H4 (cell line): Measurements from ENCODE around the gene C16orf96. TPM values are rescaled to one million over a fixed set of nuclear protein-coding genes. Genes with fewer than 3 reads are reported as not detected.
A peak's percentile ranks its signal among the peaks of the same experiment; 100 is the strongest.

ENCODE experiments used
- DNase-seq: peaks from one replicate; pipeline ENCODE4 v3.0.0-alpha.2; 2015; ENCODE audit warnings: low spot score
- total RNA-seq: library from RNA; depleted of rRNA; stranded (reverse); fragments of >200 nt; shearing (Covaris generic); gene quantifications from 2 replicates; pipeline ENCODE4 v1.2.3, GENCODE V29; 2014; rRNA removed

C16orf96 gene
- not detected in 2 replicates for total RNA-seq

DNA sequence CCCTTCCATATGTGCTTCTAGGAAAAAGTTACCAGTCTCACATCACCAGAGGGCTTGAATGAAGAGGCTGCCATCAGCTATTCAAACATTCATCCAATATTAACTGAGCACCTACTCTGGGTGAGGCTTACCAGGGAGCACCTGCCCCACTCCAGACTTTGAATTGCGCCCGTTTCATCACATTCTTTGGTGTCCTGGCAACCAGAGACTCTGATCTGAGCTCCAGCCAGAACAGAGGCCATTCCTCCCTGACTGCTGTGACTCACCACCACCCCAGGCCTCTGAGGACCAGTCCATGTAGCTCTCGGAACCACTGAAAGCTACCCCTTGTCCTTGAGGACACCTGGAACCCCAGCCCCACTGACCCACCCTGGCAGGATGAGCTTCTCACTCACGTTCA is at the start of gene C16orf96:
C16orf96 (plus strand) TSS at position 229 of the 400 bp plus-strand sequence; CDS start at position 379, 150 bp downstream.
- DNase-seq = no peak

DNA sequence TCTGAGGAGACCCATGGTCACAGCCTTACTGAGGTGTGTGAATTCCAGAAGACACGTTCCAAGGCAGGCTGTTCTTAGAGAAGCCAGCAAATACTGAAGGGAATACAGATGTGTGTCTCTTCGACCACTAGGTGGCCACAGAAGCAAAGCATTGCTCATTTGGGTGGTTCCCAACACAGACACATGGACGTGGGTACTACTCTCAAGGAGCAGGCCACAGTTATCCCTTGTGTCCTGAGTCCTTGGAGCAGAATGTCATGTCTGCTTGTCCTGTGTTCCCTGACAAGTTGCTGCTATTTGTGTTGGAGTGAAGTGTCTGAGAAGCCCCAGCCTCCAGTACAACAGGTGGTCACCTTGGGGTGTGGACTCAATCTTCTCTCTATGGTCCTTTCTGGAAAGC is 49.7 kb upstream of the C16orf96 start:
- peak; percentile 70 for DNase-seq

DNA sequence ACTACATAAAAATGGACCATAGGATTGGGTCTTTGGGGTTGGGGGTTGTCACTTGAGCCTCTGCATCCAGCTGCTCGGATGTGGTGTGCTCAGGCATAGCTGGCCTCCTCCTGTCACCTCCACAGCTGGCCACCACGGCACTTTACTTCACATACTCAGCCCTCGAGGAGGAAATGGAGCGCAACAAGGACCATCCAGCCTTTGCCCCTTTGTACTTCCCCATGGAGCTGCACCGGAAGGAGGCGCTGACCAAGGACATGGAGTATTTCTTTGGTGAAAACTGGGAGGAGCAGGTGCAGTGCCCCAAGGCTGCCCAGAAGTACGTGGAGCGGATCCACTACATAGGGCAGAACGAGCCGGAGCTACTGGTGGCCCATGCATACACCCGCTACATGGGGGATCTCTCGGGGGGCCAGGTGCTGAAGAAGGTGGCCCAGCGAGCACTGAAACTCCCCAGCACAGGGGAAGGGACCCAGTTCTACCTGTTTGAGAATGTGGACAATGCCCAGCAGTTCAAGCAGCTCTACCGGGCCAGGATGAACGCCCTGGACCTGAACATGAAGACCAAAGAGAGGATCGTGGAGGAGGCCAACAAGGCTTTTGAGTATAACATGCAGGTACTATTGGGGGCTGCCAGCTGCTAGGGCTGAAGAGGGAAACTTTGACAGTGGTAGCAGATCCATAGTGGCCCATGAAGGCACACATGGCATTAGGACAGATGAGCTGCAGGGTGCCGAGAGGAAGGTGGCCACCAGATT is 48.4 kb upstream of the C16orf96 start:
- DNase-seq = no peak

DNA sequence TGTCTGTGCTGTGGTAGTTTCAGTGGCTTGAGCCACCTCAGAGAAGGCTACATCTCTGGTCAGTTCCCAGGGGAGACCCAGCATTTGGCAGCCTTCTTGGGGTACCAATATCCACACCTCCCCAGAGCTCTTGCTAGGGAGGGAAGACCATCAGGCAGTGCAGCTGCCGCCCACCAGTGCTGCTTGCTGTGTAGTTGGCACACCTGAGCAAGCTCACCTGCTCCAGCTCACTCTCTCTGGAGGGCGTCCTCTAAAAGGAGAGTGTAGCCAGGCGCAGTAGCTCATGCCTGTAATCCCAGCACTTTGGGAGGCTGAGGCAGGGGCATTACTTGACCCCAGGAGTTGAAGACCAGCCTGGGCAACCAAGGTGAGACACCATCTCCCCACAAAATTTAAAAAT is 47.3 kb upstream of the C16orf96 start:
- no peak for DNase-seq

DNA sequence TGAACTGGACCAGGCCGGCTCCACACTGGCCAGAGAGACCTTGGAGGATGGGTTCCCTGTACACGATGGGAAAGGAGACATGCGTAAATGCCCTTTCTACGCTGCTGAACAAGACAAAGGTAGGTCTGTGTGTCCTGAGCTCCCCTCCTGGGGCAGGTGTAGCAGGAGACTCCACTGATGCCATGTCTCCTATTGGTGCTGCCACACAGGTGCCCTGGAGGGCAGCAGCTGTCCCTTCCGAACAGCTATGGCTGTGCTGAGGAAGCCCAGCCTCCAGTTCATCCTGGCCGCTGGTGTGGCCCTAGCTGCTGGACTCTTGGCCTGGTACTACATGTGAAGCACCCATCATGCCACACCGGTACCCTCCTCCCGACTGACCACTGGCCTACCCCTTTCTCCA is 46.7 kb upstream of the C16orf96 start:
- DNase-seq = no peak

DNA sequence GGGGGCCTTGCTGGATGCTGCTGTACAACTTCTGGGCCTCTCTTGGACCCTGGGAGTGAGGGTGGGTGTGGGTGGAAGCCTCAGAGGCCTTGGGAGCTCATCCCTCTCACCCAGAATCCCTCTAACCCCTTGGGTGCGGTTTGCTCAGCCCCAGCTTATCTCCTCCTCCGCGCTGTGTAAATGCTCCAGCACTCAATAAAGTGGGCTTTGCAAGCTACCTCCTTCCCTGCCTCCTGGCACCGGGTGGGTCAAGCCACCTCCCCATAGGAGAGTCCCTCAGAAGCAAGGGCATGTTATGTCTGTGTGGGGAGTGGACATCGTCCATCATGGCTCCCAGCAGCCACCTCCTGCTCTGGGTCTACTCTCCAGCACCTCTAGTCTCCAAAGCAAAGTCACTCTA is 46.0 kb upstream of the C16orf96 start:
- DNase-seq = no peak

DNA sequence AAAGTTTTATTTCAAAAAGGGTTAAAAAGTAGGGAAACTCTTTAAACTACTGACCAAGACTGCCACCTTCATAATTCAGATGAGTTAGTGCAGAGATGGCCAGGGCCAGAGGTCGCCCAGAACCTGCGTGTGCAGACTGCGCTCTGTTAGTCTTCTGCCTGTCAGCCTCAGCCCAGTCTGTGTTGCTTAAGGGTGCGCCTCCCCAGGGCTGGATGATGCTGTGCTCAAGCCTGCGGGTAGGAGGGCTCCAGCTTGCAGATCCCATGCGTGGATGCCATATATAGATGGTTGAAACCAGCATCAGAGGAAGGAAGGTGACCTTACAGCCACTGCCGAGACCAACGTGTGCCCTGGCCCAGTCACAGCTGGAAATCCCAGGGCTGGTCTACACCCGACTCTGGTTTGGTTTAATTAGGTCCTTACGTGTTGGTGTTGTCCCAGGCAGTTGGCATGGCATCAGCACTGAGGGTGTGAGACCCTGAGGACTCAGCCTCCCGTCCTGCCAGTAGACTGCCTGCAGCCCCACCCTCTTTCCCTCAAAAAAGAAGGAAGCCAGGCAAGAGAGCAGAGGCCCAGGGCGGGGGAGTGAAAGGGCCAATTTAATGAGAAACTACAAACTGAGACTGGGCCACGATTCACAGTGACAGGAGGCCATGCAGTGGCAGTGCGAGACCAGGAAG is 45.3 kb upstream of the C16orf96 start:
- no peak for DNase-seq

DNA sequence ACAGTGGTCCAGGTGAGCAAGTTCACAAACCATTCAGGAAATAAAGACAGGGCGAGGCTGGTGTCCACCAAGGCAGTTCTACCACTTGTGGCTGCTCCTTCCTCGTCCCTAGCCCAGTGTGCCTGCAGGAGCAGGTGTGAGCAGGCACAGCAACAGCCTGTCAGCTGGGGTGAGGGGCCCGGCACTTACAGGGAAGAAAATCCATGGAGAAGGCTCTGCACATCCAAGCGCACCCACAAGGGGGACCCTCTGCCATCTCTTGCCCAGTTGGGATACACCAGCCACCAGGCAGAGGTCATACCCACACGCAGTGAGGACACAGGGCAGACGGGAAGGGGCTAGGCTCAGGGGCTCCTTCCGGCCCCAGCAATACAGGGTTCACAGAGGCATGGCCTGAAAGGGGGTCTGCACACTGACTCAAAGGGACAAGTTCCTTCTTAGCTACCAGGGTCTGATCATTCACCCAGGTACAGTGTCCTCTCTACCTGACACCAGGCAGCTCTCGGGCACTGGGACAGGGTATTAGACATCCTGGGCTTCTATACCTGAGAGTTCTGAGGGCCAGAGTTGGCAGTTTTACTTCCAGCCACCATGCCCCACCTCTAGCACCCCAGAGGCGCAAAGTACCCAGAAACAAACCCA is 44.6 kb upstream of the C16orf96 start:
- DNase-seq = no peak

DNA sequence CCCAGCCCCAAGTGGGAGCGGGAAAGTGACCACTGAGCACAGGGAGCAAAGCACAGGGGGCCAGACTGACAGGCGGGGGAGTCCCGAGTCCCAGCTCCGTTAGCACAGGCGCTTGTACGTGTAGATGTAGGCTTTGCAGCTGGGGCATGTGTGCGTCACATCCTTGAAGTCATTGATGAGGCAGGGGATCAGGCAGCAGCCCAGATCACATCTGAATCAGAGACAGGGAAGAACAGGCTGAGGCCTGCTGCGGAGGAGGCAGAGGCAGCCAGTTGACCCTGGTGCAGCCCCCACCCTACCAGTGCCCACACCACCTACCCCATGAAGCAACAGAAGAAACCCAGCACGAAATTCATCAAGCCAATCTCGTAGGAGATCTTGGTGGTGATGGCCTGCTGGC is 43.7 kb upstream of the C16orf96 start:
- DNase-seq = no peak

DNA sequence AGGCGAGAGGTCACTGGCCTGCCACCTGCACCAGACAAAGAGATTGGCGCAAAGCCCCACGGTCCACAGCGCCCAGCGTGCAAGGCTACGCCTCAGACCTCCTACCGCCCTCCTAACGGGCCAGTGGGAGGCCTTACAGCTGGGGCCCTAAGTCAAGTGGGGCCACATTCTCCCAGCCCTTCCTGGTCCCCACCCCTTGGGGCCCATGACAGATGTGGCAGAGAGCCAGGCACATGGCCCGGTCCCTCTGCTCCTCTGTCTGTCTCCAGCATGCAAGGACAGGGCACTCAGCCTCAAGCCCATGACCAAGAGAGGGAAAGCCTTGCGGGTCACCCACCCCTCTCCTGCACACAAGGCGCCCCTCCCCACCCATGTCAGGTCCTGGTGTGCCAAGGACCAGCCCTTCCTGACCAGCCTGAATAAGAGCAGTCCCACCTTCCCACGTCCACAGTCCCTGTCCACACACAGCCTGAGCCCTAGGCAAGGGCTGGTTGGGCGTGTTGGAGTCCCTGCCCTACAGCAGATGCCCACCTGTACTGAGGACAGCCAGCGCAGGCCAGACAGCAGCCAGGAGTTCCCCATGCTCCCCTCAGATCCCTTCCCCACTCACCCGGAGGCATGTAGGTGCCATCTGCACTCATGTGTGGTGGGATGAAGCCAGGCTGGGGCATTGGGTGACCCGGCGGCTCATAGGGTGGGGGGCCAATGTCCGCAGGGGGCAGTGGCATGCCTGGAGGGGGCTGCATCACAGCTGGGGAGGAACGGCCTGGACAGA is 42.9 kb upstream of the C16orf96 start:
- DNase-seq = no peak

DNA sequence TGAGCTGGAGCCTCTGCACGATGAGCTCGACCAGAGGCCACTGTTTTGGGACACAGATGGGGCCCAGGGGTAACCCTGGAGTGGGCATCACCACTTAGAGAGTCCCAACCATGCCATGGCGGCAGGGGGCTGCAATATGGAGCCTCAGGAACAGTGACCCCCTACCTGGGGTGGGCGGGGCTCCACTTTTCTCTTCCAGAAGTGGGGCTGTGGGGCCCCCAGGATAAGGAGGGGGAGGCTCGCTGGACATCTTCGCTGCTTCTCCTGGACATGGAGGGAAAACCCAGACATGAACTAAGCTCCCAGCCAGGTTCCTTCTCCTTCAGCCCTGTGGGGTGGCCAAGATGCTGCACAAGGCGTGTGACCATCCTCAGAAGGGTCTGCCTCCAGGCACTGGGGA is 42.3 kb upstream of the C16orf96 start:
- no peak for DNase-seq

DNA sequence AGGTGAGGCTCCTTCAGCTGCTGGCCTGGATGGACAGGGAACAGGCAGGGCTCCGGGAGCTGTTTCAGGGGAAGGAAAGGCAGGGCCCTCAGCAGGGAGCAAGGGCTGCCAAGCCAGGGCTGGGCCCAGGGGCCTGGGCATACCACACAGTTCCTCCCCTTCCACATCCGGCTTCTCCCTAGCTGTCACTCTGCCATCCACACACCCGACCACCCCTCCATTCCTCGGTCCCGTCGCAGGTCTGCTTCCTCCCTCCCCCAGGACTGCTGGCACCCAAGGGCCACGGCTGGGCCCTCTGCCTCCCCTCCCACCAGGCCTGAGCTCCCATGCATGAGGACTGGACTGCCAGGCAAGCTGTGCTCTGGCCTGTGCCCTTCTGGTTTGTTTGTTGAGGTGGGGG is 41.5 kb upstream of the C16orf96 start:
- no peak for DNase-seq

DNA sequence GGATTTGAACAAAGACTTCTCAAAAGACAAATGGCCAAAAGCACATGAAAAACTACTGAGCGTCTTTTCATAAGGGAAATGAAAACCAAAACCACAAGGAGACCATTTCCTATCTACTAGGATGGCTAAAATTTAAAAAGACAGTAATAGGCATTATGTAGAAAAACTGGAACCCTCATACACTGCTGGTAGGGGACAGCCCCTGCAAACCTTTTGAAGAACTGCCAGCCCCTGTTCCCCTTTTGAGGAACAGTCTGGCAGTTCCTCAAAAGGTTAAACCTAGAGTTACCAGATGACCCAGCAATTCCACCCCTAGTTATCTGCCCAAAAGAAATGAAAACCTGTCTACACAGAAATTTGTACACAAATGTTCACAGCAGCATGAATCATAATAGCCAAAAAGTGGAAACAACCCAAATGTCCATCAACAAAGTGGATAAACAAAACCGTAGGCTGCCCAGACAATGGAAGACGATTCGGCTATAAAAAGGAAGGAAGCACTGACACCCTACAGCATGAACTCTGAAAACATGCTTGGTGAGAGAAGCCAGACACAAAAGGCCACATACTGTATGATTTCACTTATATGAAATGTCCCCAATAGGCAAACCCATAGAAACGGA is 40.4 kb upstream of the C16orf96 start:
- DNase-seq = no peak

DNA sequence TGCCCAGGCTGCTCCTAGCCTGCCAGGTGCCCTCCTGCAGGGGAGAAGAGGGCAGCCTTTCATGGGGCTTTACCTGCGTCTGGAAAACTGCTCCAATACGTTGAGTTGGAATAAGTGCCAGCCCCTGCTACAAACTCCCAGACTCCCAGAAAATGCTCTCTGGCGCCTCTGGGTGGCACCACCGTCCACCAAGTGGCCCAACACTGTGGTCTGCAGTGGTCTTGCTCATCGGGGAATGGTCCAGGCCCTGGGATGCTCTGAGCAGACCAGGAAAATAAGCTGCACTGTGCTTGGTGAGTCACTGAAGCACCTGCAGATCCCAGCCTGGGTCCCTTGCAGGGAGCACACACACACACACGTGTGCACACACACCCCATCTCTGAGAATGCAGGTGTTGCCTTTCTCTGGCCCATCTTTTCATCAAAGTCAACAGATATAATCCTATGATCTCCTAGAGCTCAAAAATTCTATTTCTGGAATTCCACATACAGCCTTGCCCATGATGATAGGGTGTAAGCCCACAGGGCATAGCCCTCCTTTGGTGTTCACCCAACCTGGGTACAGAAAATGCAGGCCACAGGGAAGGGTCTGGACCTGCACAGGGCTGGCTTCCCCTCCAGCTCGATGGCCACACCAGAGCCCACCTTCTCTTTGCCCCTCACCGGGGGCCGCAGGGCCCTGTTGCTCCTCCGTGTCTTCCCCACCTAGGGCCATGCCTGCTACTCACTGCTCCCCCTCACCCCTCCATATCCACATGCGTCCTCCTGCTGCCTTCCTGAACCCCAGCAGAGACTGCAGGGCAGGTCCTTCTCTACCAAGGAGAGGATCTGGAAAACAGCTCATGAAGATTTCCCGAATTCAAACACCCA is 38.1 kb upstream of the C16orf96 start:
- no peak for DNase-seq

DNA sequence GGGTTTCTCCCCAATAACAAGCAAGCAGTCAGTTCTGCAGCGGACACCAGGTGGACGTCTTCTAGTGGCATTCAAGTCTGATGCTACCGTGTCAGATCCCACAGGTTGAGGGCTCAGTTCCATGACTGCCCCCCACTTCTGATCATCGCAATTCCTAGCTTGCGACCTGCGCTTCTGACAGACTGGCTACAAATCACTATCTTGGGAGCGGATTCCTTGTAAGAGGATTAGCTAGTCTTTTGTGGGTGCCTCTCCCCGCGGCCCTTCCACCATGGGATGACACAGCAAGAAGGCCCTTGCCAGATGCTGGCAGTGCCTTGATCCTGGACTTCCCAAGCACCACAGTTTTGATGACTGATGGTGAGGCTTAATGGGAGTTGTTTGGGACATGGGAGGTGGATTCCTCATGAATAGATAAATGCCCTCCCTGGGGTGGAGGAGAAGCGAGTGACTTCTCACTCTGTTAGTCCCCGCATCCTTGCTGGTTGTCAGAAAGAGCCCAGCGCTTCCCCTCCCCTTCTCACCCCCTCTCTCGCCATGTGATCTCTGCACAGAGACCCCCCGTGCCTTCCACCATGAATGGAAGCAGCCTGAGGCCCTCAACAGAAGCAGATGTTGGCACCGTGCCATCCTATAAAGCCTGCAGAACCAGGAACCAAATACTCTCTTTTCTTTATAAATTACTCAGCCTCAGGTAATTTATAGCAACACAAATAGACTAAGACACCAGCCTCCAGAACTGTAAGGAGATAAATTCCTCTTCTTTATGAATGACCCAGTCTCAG is 36.7 kb upstream of the C16orf96 start:
- no peak for DNase-seq

DNA sequence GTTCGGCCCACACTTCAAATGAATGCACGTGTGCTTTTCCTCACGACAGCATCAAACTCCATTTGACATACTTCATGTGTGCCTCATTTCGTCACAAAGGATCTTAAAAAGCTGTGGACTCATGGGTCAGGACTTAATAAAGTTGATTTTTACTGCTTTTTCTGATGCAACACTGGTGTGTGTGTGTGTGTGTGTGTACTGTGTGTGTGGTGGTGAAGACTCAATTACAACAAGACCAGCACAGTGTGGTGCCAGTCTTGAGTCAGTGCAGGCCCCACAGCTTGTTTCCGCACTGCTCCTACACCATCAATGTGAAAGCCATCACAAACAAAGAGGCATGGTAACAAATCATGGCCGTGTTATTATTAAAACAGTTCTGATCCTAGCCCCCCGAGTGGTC is 35.2 kb upstream of the C16orf96 start:
- DNase-seq = no peak

DNA sequence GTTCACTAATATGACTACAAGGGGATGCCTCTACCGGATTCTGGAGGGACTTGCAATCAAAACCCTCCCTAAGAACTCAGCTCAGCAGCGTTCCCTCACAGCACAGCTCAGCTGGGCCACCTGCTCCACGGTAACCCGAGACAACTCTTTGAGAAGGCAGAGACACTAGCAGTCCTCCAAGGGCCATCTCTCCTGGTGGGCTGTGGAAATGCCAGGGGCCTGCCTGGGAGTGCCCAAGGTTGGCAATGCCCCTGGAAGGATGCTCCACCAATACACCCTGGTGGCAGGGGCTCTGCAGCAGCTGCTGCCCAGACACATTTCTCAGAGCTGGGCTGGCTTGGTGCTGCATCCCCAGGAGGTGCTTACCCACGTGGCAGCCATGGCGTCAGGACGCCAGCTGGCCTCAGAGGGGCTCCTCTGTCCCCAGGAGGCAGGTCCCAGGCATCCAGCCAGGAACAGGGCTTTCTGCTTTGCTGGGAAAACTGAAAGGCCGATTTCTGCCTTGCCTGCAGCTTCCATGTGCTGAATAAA is 34.0 kb upstream of the C16orf96 start:
- no peak for DNase-seq

DNA sequence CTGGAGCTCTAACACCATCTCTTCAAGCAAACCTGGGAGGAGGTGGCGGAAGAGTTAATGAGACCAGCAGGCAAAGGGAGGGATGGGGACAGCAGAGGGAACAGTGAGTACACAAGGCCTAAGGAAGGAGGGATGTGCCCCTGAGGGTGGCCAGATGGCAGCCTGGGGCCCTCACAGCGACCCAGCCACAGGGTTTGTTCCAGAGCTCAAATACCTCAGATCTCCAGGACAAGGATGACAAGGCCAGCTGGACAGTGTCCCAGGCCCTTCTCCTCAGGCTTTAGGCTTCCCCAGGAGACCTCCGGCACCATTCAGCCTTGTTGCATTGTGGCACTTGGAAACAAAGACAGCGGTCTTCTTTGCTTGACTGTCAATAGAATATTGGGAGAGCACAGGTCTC is 32.5 kb upstream of the C16orf96 start:
- DNase-seq = no peak

DNA sequence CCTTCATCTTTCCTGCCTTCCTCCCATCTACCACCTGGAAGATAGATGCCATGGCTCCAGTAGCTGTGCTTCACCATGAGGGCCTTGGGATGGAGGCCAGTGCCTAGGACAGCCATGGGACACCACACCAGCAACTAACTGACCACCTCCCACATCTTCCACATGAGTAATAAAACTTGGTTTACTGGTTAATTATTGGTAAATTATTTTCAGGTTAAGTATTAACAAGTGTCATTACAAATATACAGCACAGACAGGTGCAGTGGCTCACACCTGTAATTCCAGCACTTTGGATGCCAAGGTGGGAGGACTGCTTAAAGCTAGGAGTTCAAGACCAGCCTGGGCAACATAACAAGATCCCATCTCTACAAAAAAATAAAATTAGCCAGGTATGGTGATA is 31.6 kb upstream of the C16orf96 start:
- no peak for DNase-seq

DNA sequence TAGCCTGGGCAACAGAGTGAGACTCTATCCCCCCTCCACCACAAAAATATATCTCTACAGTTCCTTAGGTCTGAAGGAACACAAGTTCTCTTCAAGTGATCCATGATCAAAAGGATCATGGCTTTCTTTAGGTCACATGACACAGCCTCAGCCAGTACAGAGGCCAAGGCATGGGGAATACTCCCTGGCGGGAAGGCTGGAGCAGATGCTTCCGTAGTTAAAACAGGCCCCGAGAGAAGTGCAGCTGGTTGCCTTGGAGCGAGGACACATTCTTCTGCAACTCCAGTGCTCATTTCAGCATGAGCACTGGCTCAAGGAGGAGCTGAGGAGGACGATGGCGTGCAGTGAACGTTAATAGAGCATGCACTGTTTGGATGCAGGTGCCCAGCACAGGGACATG is 31.1 kb upstream of the C16orf96 start:
- DNase-seq = no peak
